HG03354 (cell line): ENCODE results near the gene CSNK1A1L.
"Not testable (repeated sequence)": the region's sequence is repeated elsewhere in the genome, so short reads cannot be mapped to it uniquely, and the experiment has no call there.

Experiments
- ATAC-seq: cut with Tn5 transposase; IDR thresholded peaks from one replicate; pipeline ENCODE4 v1.9.1; 2021; ENCODE audit warnings: mild to moderate bottlenecking; ENCODE audit not compliant: unreplicated experiment, poor library complexity, severe bottlenecking

CSNK1A1L gene

DNA sequence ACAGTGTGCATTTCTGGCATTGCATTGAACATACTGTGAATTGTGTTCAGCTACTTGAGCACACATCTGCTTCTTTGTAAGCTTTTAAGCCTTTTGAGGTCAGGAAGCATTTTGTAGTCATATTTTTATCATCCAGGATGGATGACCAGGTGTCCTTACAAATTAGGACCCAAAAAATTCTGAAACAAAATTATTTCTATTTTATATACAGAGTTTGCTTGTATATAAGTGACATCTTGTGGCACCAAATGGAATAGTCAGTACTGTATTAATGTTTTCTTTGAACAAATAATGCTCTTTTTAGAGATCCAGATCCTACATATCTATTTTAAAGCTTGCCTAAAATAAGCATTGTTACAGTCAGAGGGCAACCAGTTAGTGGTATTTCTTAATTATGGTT is 36.5 kb downstream of the CSNK1A1L start:
- ATAC-seq: no peak

- ATAC-seq: no peak
Measured at GRCh38 chr13:37067874-37068273, 37.6 kb downstream of the CSNK1A1L start.

DNA sequence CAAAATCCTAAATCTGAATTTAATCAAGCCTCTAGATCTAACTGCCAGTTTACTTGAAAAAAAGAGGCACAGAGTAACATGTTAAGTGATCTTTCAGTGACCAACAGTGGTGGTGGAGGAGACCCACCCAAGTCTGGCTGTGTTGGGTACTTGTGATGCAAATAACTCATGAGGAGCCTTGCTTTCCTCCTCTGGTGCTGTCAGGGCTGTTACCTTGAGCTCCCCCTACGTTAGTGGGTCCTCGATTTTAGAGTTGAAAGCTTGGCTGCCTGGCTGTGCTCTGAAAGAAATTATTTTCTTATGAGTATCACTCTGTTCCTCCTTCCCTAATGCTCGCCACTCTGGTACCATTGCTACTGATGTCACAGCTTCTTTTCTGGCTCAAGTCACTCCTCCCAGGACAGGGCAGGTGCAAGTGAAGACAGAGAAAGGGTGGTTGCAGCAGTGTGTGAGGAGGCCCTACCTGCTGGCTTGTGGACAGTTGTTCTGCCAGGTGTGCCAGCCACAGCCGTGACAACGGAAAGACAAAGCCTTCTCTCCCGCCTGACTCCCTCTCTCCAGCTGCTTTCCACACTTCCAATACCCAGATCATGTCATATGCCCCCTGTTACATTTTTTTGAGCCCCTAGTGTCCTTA is 39.5 kb downstream of the CSNK1A1L start:
- ATAC-seq: no peak

GRCh38 chr13:37059848-37060192 is 45.6 kb downstream of the CSNK1A1L start:
- peak; percentile 36 for ATAC-seq

GRCh38 chr13:37058910-37059847 is 46.3 kb downstream of the CSNK1A1L start, which contains the start of gene SUPT20H:
TSS of gene SUPT20H (minus strand) at chr13:37059688. CDS start at chr13:37051490, 8,198 bp downstream.
- ATAC-seq: peak; percentile 97

DNA sequence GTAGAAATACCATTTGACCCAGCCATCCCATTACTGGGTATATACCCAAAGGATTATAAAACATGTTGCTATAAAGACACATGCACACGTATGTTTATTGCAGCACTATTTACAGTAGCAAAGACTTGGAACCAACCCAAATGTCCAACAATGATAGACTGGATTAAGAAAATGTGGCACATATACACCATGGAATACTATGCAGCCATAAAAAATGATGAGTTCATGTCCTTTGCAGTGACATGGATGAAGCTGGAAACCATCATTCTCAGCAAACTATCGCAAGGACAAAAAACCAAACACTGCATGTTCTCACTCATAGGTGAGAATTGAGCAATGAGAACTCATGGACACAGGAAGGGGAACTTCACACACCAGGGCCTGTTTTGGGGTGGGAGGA is 49.2 kb downstream of the CSNK1A1L start:
- not testable (repeated sequence) for ATAC-seq
